ENCODE data around the gene VDR.

The VDR gene

DNA sequence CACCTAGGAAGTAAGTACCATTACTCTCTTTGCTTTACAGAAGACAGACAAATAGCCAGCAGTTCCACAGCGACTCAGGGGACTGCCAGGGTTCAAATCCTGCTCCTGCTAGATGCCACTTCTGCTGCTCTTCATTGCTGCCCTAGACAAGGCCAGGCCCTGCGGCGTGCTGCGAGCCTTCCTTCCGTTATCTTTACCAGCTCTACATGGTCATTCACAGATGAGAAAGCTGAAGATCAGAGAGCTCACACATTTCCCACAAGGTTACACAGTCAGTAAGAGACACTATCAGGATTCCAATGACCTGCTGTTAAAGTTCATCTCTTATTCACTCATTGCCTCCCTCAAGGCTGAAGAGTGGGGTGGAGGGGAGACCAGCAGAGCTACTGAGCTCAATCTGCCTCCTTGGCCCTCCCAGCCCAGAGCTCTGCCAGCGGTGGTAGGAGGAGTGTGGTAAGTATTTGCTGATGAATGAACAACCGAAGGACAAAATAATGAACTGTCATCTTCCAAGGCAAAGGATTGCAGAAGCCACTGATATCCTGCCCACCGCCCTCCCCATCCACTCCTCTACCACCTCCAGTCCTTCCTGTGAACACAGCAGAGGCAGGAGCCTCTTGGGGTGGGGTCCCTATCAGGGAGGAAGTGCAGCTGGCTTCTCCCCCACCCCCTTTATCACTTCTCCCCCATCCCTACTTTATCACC is 70.4 kb downstream of the VDR start:
- H3F3A ChIP-seq (ENCODE audit: insufficient read depth, low read length): peaks cover 11% of the 10 kb centered on the region
- no peak overlapping the region for H3K9ac ChIP-seq (ENCODE audit: low read length)
- no peak overlapping the region for H3K4me2 ChIP-seq (ENCODE audit: low read depth, low read length)

GRCh38 chr12:47833591-47834012 is 71.2 kb downstream of the VDR start:
- no peak for DNase-seq
- Histone ChIP-seq H3K36me3 (replicated peaks; ENCODE audit: insufficient read depth, low read length) (no peaks in the 10 kb centered on the region), H3K9me3 (replicated peaks; ENCODE audit: insufficient read depth, low read length) (no peaks in the 10 kb centered on the region), H3K27me3 (replicated peaks; ENCODE audit: insufficient read depth, low read length) (no peaks in the 10 kb centered on the region), H3K79me2 (ENCODE audit: low read length) (no peaks in the 10 kb centered on the region), H4K20me1 (ENCODE audit: insufficient read depth, low read length) (no peaks in the 10 kb centered on the region), H2AFZ (ENCODE audit: low read length) (no peak overlapping the region), H3K9me2 (replicated peaks; ENCODE audit: insufficient read depth, low read length) (no peaks in the 10 kb centered on the region), H3F3A (ENCODE audit: insufficient read depth, low read length) (peaks cover 11% of the 10 kb centered on the region), H3K4me1 (ENCODE audit: low read length) (peaks cover 22% of the 10 kb centered on the region), H3K4me2 (ENCODE audit: low read depth, low read length) (no peak overlapping the region), H3K4me3 (ENCODE audit: low read length) (no peak overlapping the region), H3K9ac (ENCODE audit: low read length) (no peak overlapping the region), H3K27ac (ENCODE audit: low read length) (no peak overlapping the region)
- no peak for TF ChIP-seq EZH2phosphoT487 (IDR thresholded peaks at IDR 0.05; ENCODE audit: low read length)
- TF ChIP-seq CTCF (IDR thresholded peaks at IDR 0.05; ENCODE audit: low read length): no peak
- TF ChIP-seq EZH2 (optimal IDR thresholded peaks at IDR 0.05; ENCODE audit: low read depth, low read length): no peak

More for the DNA sequence above, 70.4 kb downstream of the VDR start:
- H4K20me1 ChIP-seq (ENCODE audit: insufficient read depth, low read length): no peaks in the 10 kb centered on the region
- no peaks in the 10 kb centered on the region for H3K9me3 ChIP-seq (replicated peaks; ENCODE audit: insufficient read depth, low read length)
- H2AFZ ChIP-seq (ENCODE audit: low read length): no peak overlapping the region
- H3K79me2 ChIP-seq (ENCODE audit: low read length): no peaks in the 10 kb centered on the region
- no peaks in the 10 kb centered on the region for H3K27me3 ChIP-seq (replicated peaks; ENCODE audit: insufficient read depth, low read length)
- H3K36me3 ChIP-seq (replicated peaks; ENCODE audit: insufficient read depth, low read length): no peaks in the 10 kb centered on the region
- peaks cover 21% of the 10 kb centered on the region for H3K4me1 ChIP-seq (ENCODE audit: low read length)
- no peak for TF ChIP-seq CTCF (IDR thresholded peaks at IDR 0.05; ENCODE audit: low read length)
- TF ChIP-seq EZH2 (optimal IDR thresholded peaks at IDR 0.05; ENCODE audit: low read depth, low read length): no peak
- TF ChIP-seq EZH2phosphoT487 (IDR thresholded peaks at IDR 0.05; ENCODE audit: low read length): no peak
- H3K4me3 ChIP-seq (ENCODE audit: low read length): no peak overlapping the region
- DNase-seq: no peak
- no peak overlapping the region for H3K27ac ChIP-seq (ENCODE audit: low read length)
- H3K9me2 ChIP-seq (replicated peaks; ENCODE audit: insufficient read depth, low read length): no peaks in the 10 kb centered on the region

- Histone ChIP-seq H3K9me3 (replicated peaks; ENCODE audit: insufficient read depth, low read length) (no peaks in the 10 kb centered on the region), H4K20me1 (ENCODE audit: insufficient read depth, low read length) (no peaks in the 10 kb centered on the region), H3K4me2 (ENCODE audit: low read depth, low read length) (no peak overlapping the region), H3K79me2 (ENCODE audit: low read length) (no peaks in the 10 kb centered on the region), H3K27me3 (replicated peaks; ENCODE audit: insufficient read depth, low read length) (no peaks in the 10 kb centered on the region), H3K27ac (ENCODE audit: low read length) (no peak overlapping the region), H3K4me1 (ENCODE audit: low read length) (peaks cover 24% of the 10 kb centered on the region), H3F3A (ENCODE audit: insufficient read depth, low read length) (peaks cover 7% of the 10 kb centered on the region), H3K36me3 (replicated peaks; ENCODE audit: insufficient read depth, low read length) (no peaks in the 10 kb centered on the region), H2AFZ (ENCODE audit: low read length) (no peak overlapping the region), H3K4me3 (ENCODE audit: low read length) (no peak overlapping the region), H3K9ac (ENCODE audit: low read length) (no peak overlapping the region), H3K9me2 (replicated peaks; ENCODE audit: insufficient read depth, low read length) (no peaks in the 10 kb centered on the region)
- no peak for TF ChIP-seq EZH2 (optimal IDR thresholded peaks at IDR 0.05; ENCODE audit: low read depth, low read length)
- no peak for TF ChIP-seq CTCF (IDR thresholded peaks at IDR 0.05; ENCODE audit: low read length)
- TF ChIP-seq EZH2phosphoT487 (IDR thresholded peaks at IDR 0.05; ENCODE audit: low read length): no peak
- DNase-seq: no peak
Measured at GRCh38 chr12:47832263-47832933, 72.4 kb downstream of the VDR start.
